A673 (cell line): ENCODE measurements around the gene UTP11.

ENCODE experiments used
- EZH2 ChIP-seq: fragments of 200-600 bp; sonication (generic); IDR thresholded peaks from 2 replicates; pipeline ENCODE4 v1.6.1; 2017; ENCODE audit warnings: borderline replicate concordance, low read depth, mild to moderate bottlenecking, mixed read lengths, antibody characterized with exemption, low read length; ENCODE audit not compliant: poor library complexity, severe bottlenecking
- TF ChIP-seq, protein P1 (sequence below): fragments of 300-800, 200-600 bp; sonication (generic); conservative IDR thresholded peaks from 2 replicates; pipeline ENCODE4 v1.5.1; 2017; ENCODE audit warnings: low read depth, mild to moderate bottlenecking, antibody characterized with exemption, low read length, moderate library complexity, mixed read lengths

DNA sequence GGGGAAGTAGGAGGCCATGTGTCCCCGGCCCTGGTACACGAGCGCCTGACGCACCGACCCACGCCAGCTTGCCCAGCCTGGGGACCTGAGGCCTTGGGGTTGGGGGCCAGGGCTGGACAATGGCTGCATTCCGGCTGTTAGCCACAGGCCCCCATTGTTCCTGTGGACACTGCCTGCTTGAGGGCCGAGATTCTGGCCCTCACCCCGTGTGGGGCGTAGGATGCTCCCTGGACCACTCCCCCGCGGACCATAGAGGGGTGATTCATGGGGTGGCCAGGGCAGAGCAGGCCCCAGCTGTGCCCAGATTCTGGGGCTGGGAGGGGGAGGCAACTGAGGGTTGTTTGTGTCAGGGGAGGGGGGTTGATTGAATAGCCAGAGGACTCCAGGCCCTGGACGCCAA is 22.3 kb downstream of the UTP11 start:
- TF ChIP-seq, protein P1, sequence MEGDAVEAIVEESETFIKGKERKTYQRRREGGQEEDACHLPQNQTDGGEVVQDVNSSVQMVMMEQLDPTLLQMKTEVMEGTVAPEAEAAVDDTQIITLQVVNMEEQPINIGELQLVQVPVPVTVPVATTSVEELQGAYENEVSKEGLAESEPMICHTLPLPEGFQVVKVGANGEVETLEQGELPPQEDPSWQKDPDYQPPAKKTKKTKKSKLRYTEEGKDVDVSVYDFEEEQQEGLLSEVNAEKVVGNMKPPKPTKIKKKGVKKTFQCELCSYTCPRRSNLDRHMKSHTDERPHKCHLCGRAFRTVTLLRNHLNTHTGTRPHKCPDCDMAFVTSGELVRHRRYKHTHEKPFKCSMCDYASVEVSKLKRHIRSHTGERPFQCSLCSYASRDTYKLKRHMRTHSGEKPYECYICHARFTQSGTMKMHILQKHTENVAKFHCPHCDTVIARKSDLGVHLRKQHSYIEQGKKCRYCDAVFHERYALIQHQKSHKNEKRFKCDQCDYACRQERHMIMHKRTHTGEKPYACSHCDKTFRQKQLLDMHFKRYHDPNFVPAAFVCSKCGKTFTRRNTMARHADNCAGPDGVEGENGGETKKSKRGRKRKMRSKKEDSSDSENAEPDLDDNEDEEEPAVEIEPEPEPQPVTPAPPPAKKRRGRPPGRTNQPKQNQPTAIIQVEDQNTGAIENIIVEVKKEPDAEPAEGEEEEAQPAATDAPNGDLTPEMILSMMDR, result no peak
- no peak for TF ChIP-seq EZH2
